ENCODE results near the gene KLHL11.

GRCh38 chr17:41813699-41814124 is 51.5 kb downstream of the KLHL11 start:
- TF ChIP-seq, protein P1, sequence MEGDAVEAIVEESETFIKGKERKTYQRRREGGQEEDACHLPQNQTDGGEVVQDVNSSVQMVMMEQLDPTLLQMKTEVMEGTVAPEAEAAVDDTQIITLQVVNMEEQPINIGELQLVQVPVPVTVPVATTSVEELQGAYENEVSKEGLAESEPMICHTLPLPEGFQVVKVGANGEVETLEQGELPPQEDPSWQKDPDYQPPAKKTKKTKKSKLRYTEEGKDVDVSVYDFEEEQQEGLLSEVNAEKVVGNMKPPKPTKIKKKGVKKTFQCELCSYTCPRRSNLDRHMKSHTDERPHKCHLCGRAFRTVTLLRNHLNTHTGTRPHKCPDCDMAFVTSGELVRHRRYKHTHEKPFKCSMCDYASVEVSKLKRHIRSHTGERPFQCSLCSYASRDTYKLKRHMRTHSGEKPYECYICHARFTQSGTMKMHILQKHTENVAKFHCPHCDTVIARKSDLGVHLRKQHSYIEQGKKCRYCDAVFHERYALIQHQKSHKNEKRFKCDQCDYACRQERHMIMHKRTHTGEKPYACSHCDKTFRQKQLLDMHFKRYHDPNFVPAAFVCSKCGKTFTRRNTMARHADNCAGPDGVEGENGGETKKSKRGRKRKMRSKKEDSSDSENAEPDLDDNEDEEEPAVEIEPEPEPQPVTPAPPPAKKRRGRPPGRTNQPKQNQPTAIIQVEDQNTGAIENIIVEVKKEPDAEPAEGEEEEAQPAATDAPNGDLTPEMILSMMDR (IDR thresholded peaks at IDR 0.05; ENCODE audit: insufficient read depth, low read length, poor library complexity, severe bottlenecking) = no peak
- no peak for TF ChIP-seq EZH2phosphoT487 (conservative IDR thresholded peaks at IDR 0.05; ENCODE audit: low read length)

Data from SU-DHL-6 (cell line).